HuH-7 (cell line): ENCODE measurements around the gene ZNF169.
"Not testable (repeated sequence)": the region's sequence is repeated elsewhere in the genome, so short reads cannot be mapped to it uniquely, and the experiment has no call there.

Source experiments
- DNase-seq: peaks from one replicate; pipeline ENCODE4 v3.0.0; 2011; ENCODE audit warnings: low spot score

The ZNF169 gene

GRCh38 chr9:94348754-94349153 is 89.7 kb downstream of the ZNF169 start:
- not testable (repeated sequence) for DNase-seq
